HG03196 (cell line): ENCODE measurements around the gene CENPP.

Experiments
- ATAC-seq: cut with Tn5 transposase; IDR thresholded peaks from one replicate; pipeline ENCODE4 v1.9.1; 2021; ENCODE audit not compliant: unreplicated experiment

The CENPP gene

GRCh38 chr9:92652461-92652860, 326.7 kb downstream of the CENPP start:
- no peak for ATAC-seq

GRCh38 chr9:92654481-92655301, 328.9 kb downstream of the CENPP start:
- no peak for ATAC-seq

GRCh38 chr9:92655366-92655765, 329.6 kb downstream of the CENPP start:
- no peak for ATAC-seq

- no peak for ATAC-seq
Measured at GRCh38 chr9:92655896-92656536, 330.3 kb downstream of the CENPP start.

- no peak for ATAC-seq
Measured at GRCh38 chr9:92656537-92656925, 330.8 kb downstream of the CENPP start.

GRCh38 chr9:92657296-92658094, 331.7 kb downstream of the CENPP start:
- ATAC-seq: no peak

GRCh38 chr9:92658176-92658575, 332.4 kb downstream of the CENPP start:
- ATAC-seq: no peak

GRCh38 chr9:92658611-92659010, 332.9 kb downstream of the CENPP start:
- ATAC-seq: no peak

- ATAC-seq: no peak
Measured at GRCh38 chr9:92659601-92660000, 333.8 kb downstream of the CENPP start.

GRCh38 chr9:92660266-92660665, 334.5 kb downstream of the CENPP start:
- no peak for ATAC-seq

GRCh38 chr9:92661127-92661526, 335.4 kb downstream of the CENPP start:
- no peak for ATAC-seq

GRCh38 chr9:92661743-92662142, 336.0 kb downstream of the CENPP start:
- no peak for ATAC-seq

- no peak for ATAC-seq
Measured at GRCh38 chr9:92663126-92663525, 337.4 kb downstream of the CENPP start.

- no peak for ATAC-seq
Measured at GRCh38 chr9:92663951-92664350, 338.2 kb downstream of the CENPP start.

GRCh38 chr9:92664394-92665152, 338.8 kb downstream of the CENPP start:
- ATAC-seq: no peak

GRCh38 chr9:92665836-92666235, 340.1 kb downstream of the CENPP start:
- ATAC-seq: no peak

- no peak for ATAC-seq
Measured at GRCh38 chr9:92666236-92666635, 340.5 kb downstream of the CENPP start.

GRCh38 chr9:92666912-92667532, 341.3 kb downstream of the CENPP start:
- ATAC-seq: no peak

GRCh38 chr9:92668746-92669526, 343.2 kb downstream of the CENPP start:
- no peak for ATAC-seq

GRCh38 chr9:92669527-92669889, 343.8 kb downstream of the CENPP start:
- ATAC-seq: peak; percentile 18
